H9 (cell line): ENCODE results near the gene CAMTA1. TPM values are rescaled to one million over a fixed set of nuclear protein-coding genes. Genes with fewer than 3 reads are reported as not detected.

Source experiments
- DNase-seq: peaks from one replicate; pipeline ENCODE4 v3.0.0-alpha.2; 2017
- H2AFZ ChIP-seq: one replicate; pipeline ENCODE4 v1.6.1; 2013; ENCODE audit warnings: mild to moderate bottlenecking, low read length, control low read depth, moderate library complexity
- H2AK5ac ChIP-seq: 2 replicates; pipeline ENCODE4 v1.6.1; 2013; ENCODE audit warnings: low read length, control low read depth, mixed read lengths; ENCODE audit not compliant: insufficient read length
- H2BK120ac ChIP-seq: one replicate; pipeline ENCODE4 v1.6.1; 2013; ENCODE audit warnings: low read depth, mild to moderate bottlenecking, low read length, control low read depth, inconsistent platforms; ENCODE audit not compliant: poor library complexity, severe bottlenecking
- H2BK12ac ChIP-seq: 2 replicates; pipeline ENCODE4 v1.6.1; 2013; ENCODE audit warnings: low read length, control low read depth, mixed read lengths, low read depth; ENCODE audit not compliant: insufficient read length
- H2BK15ac ChIP-seq: 2 replicates; pipeline ENCODE4 v1.6.1; 2013; ENCODE audit warnings: low read depth, low read length, control low read depth
- H2BK20ac ChIP-seq: one replicate; pipeline ENCODE4 v1.6.1; 2013; ENCODE audit warnings: low read depth, mild to moderate bottlenecking, low read length, control low read depth, inconsistent platforms; ENCODE audit not compliant: poor library complexity, severe bottlenecking
- H2BK5ac ChIP-seq: 2 replicates; pipeline ENCODE4 v1.6.1; 2013; ENCODE audit warnings: low read length, control low read depth, mixed read lengths; ENCODE audit not compliant: insufficient read length
- H3K14ac ChIP-seq: 2 replicates; pipeline ENCODE4 v1.6.1; 2013; ENCODE audit warnings: low read length, control low read depth; ENCODE audit not compliant: insufficient read depth
- H3K18ac ChIP-seq: 2 replicates; pipeline ENCODE4 v1.6.1; 2013; ENCODE audit warnings: low read depth, mild to moderate bottlenecking, mixed read lengths, low read length, control low read depth; ENCODE audit not compliant: insufficient read length
- H3K23ac ChIP-seq: 2 replicates; pipeline ENCODE4 v1.6.1; 2013; ENCODE audit warnings: low read length, control low read depth, mixed read lengths, low read depth; ENCODE audit not compliant: insufficient read length
- H3K23me2 ChIP-seq: 2 replicates; pipeline ENCODE4 v1.6.1; 2013; ENCODE audit warnings: low read depth, mild to moderate bottlenecking, mixed read lengths, low read length, control low read depth; ENCODE audit not compliant: insufficient read length, poor library complexity, severe bottlenecking
- H3K27ac ChIP-seq: 2 replicates; pipeline ENCODE4 v1.5.1; 2013; ENCODE audit warnings: low read length, control low read depth, mixed read lengths, low read depth; ENCODE audit not compliant: insufficient read length
- H3K27me3 ChIP-seq: 2 replicates; pipeline ENCODE4 v1.6.1; 2013; ENCODE audit warnings: low read length, control low read depth, inconsistent platforms; ENCODE audit not compliant: insufficient read depth
- H3K4ac ChIP-seq: 2 replicates; pipeline ENCODE4 v1.6.1; 2013; ENCODE audit warnings: low read depth, mild to moderate bottlenecking, control low read depth, inconsistent platforms, low read length, moderate library complexity
- H3K4me1 ChIP-seq: 2 replicates; pipeline ENCODE4 v1.6.1; 2013; ENCODE audit warnings: low read length, control low read depth, inconsistent platforms; ENCODE audit not compliant: insufficient read depth
- H3K4me2 ChIP-seq: 2 replicates; pipeline ENCODE4 v1.6.1; 2013; ENCODE audit warnings: low read length, control low read depth, mixed read lengths; ENCODE audit not compliant: insufficient read length, insufficient read depth
- H3K56ac ChIP-seq: 2 replicates; pipeline ENCODE4 v1.6.1; 2013; ENCODE audit warnings: low read depth, mild to moderate bottlenecking, mixed read lengths, low read length, control low read depth; ENCODE audit not compliant: insufficient read length
- H3K79me1 ChIP-seq: 2 replicates; pipeline ENCODE4 v1.6.1; 2013; ENCODE audit warnings: low read depth, mild to moderate bottlenecking, moderate library complexity, low read length, control low read depth, inconsistent platforms; ENCODE audit not compliant: insufficient read depth, poor library complexity, severe bottlenecking
- H3K79me2 ChIP-seq: 2 replicates; pipeline ENCODE4 v1.6.1; 2013; ENCODE audit warnings: low read length, control low read depth, inconsistent platforms; ENCODE audit not compliant: insufficient read depth
- H3K9ac ChIP-seq: 2 replicates; pipeline ENCODE4 v1.6.1; 2013; ENCODE audit warnings: low read length, control low read depth, mixed read lengths; ENCODE audit not compliant: insufficient read length; ENCODE audit errors: extremely low read depth
- H3K9me3 ChIP-seq: one replicate; pipeline ENCODE4 v1.6.1; 2013; ENCODE audit warnings: low read depth, low read length, inconsistent platforms; ENCODE audit not compliant: control insufficient read depth
- H3T11ph ChIP-seq: one replicate; pipeline ENCODE4 v1.6.1; 2013; ENCODE audit warnings: mild to moderate bottlenecking, low read length, control low read depth, inconsistent platforms
- H4K20me1 ChIP-seq: one replicate; pipeline ENCODE4 v1.6.1; 2013; ENCODE audit not compliant: control insufficient read depth, insufficient read length, insufficient read depth
- H4K5ac ChIP-seq: 2 replicates; pipeline ENCODE4 v1.6.1; 2013; ENCODE audit warnings: low read depth, mild to moderate bottlenecking, mixed read lengths, low read length, control low read depth; ENCODE audit not compliant: insufficient read length
- H4K8ac ChIP-seq: replicated peaks from 2 replicates; pipeline ENCODE4 v1.6.1; 2013; ENCODE audit warnings: low read length, control low read depth, mixed read lengths, low read depth; ENCODE audit not compliant: insufficient read length
- H4K91ac ChIP-seq: 2 replicates; pipeline ENCODE4 v1.6.1; 2013; ENCODE audit warnings: low read depth, mild to moderate bottlenecking, moderate library complexity, mixed read lengths, low read length, control low read depth; ENCODE audit not compliant: insufficient read length
- H3K27ac Mint-ChIP-seq, 3 experiments: 2 replicates in 2 of 3; 3 replicates in 1 of 3; pipeline ENCODE4 v1.8.0; 2020 to 2021; ENCODE audit warnings: mixed read lengths in 3 of 3, mild to moderate bottlenecking in 1 of 3, moderate library complexity in 1 of 3
- H3K27me3 Mint-ChIP-seq: 2 replicates; pipeline ENCODE4 v1.8.0; 2021; ENCODE audit warnings: low read depth, mild to moderate bottlenecking, moderate library complexity, mixed read lengths
- H3K36me3 Mint-ChIP-seq, 3 experiments: 2 replicates in 2 of 3; 3 replicates in 1 of 3; pipeline ENCODE4 v1.8.0; 2020 to 2021; ENCODE audit warnings: low read depth in 3 of 3, mixed read lengths in 3 of 3; ENCODE audit not compliant: insufficient read depth in 1 of 3
- H3K4me1 Mint-ChIP-seq, 2 experiments: 2 replicates each; pipeline ENCODE4 v1.8.0; 2020; ENCODE audit warnings: mixed read lengths in 2 of 2
- H3K4me3 Mint-ChIP-seq, 2 experiments: 2 replicates in 1 of 2; 3 replicates in 1 of 2; pipeline ENCODE4 v1.8.0; 2020 to 2021; ENCODE audit warnings: mild to moderate bottlenecking in 2 of 2, mixed read lengths in 2 of 2, moderate library complexity in 1 of 2
- H3K9me3 Mint-ChIP-seq, 2 experiments: 2 replicates in 1 of 2; 3 replicates in 1 of 2; pipeline ENCODE4 v1.8.0; 2020; ENCODE audit warnings: mild to moderate bottlenecking in 2 of 2, mixed read lengths in 2 of 2, moderate library complexity in 1 of 2
- WGBS: extraction: QIAGEN DNeasy Blood & Tissue Kit; methylation state at CpG from one replicate; pipeline ENCODE4 v1.1.7; 2013; ENCODE audit warnings: missing lambda C conversion rate, low lambda C conversion rate, mixed read lengths; ENCODE audit not compliant: insufficient read length; ENCODE audit errors: extremely low coverage; 5-methylcytosine and 5-hydroxymethylcytosine counted together
- total RNA-seq: library from RNA; stranded (reverse); gene quantifications from 2 replicates; pipeline ENCODE4 v1.2.1, GENCODE V29; 2021
- TF ChIP-seq, protein P1 (sequence below): fragments of 200-600 bp; sonication (generic); conservative IDR thresholded peaks from 3 replicates; pipeline ENCODE4 v1.8.0; 2021; ENCODE audit warnings: antibody characterized with exemption, mild to moderate bottlenecking

Gene CAMTA1
- total RNA-seq, 1 experiment from 2014 or later = 115 TPM

DNA sequence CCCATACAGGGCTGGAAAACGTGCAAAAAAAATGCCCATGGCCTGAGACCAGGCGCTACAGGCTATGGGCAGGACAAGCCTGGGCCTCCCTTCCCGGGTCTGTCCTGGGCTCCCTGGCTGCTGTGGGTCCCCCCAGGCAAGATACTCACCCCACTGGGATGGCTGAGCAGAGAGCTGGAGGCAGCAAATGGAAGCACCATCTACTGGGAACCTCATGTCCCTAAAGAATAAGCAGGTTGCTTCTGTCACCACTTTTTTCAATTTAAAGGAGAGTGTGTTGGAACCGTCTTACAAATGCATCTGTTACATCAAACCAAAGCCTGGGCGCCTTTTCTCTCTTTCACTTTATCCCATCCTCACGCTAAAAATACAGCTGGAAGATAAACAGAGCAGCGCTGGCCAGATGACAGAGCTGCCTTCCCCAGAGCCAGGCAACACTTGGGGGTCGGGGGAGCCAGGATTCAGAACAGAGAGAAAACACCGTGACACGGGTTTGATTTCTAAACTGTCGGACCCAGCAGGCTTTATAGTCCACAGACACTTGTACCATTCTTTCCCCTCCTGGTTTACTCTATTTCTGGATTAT is 723.8 kb downstream of the CAMTA1 start:
- no peak overlapping the region for H3K4me3 Mint-ChIP-seq

More for the DNA sequence above, 723.8 kb downstream of the CAMTA1 start:
- Histone ChIP-seq H3K79me1 (no peaks in the 10 kb centered on the region), H3K27ac (no peak overlapping the region), H2AFZ (no peak overlapping the region), H4K8ac (no peak overlapping the region), H3K4me2 (no peak overlapping the region), H4K91ac (no peak overlapping the region), H3K9ac (no peak overlapping the region), H2BK120ac (no peak overlapping the region), H3K56ac (no peak overlapping the region), H4K20me1 (no peaks in the 10 kb centered on the region), H3K18ac (no peak overlapping the region), H3K79me2 (no peaks in the 10 kb centered on the region), H3K27me3 (no peaks in the 10 kb centered on the region), H2BK12ac (no peak overlapping the region), H3T11ph (no peak overlapping the region), H3K14ac (no peak overlapping the region), H2BK20ac (no peak overlapping the region), H2BK5ac (no peak overlapping the region), H3K23me2 (no peaks in the 10 kb centered on the region), H2BK15ac (no peak overlapping the region), H3K9me3 (no peaks in the 10 kb centered on the region), H4K5ac (no peak overlapping the region), H3K23ac (no peak overlapping the region), H3K4me1 (no peaks in the 10 kb centered on the region), H3K4ac (no peak overlapping the region), H2AK5ac (no peak overlapping the region)
- H3K4me1 Mint-ChIP-seq = peaks cover 8 to 9% of the 10 kb centered on the region in 2 experiments
- H3K27me3 Mint-ChIP-seq = peaks cover 2% of the 10 kb centered on the region; the same call in 1 of the 2 replicates
- TF ChIP-seq, protein P1, sequence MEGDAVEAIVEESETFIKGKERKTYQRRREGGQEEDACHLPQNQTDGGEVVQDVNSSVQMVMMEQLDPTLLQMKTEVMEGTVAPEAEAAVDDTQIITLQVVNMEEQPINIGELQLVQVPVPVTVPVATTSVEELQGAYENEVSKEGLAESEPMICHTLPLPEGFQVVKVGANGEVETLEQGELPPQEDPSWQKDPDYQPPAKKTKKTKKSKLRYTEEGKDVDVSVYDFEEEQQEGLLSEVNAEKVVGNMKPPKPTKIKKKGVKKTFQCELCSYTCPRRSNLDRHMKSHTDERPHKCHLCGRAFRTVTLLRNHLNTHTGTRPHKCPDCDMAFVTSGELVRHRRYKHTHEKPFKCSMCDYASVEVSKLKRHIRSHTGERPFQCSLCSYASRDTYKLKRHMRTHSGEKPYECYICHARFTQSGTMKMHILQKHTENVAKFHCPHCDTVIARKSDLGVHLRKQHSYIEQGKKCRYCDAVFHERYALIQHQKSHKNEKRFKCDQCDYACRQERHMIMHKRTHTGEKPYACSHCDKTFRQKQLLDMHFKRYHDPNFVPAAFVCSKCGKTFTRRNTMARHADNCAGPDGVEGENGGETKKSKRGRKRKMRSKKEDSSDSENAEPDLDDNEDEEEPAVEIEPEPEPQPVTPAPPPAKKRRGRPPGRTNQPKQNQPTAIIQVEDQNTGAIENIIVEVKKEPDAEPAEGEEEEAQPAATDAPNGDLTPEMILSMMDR = no peak
- H3K36me3 Mint-ChIP-seq = no peaks in the 10 kb centered on the region
- DNase-seq = no peak
- H3K27ac Mint-ChIP-seq = no peak overlapping the region
- no peaks in the 10 kb centered on the region for H3K9me3 Mint-ChIP-seq
- WGBS = no CpG with 5 or more reads among the region's 11 CpGs
